Natural killer cell (primary cell): ENCODE results near the gene CASQ2. TPM values are rescaled to one million over a fixed set of nuclear protein-coding genes. Genes with fewer than 3 reads are reported as not detected.

ENCODE experiments used
- ATAC-seq, 3 donors: fragments of 150-1000 bp in 2 of 3; fragments of 200-7000 bp in 1 of 3; cut with Tn5 transposase; 1 replicate in 1 of 3; 2 replicates in 2 of 3; pipeline ENCODE4 v1.10.0; 2021; ENCODE audit warnings: mild to moderate bottlenecking in 2 of 3, moderate library complexity in 2 of 3
- DNase-seq, 2 donors: peaks; one replicate each; pipeline versions ENCODE4 v3.0.0 to v3.0.0-alpha.2; 2013 to 2021; ENCODE audit warnings: mixed read lengths in 1 of 2
- H3K27ac ChIP-seq: one replicate; pipeline ENCODE4 v1.5.1; 2013; ENCODE audit warnings: mild to moderate bottlenecking, low read length
- H3K27me3 ChIP-seq: one replicate; pipeline ENCODE4 v1.6.1; 2013; ENCODE audit warnings: low read length; ENCODE audit not compliant: control insufficient read depth, insufficient read depth
- H3K36me3 ChIP-seq: one replicate; pipeline ENCODE4 v1.6.1; 2013; ENCODE audit warnings: low read length; ENCODE audit not compliant: control insufficient read depth, insufficient read depth
- H3K4me1 ChIP-seq: one replicate; pipeline ENCODE4 v1.6.1; 2013; ENCODE audit warnings: low read length; ENCODE audit not compliant: control insufficient read depth, insufficient read depth
- H3K4me3 ChIP-seq: one replicate; pipeline ENCODE4 v1.5.1; 2013; ENCODE audit warnings: low read length
- H3K9me3 ChIP-seq: one replicate; pipeline ENCODE4 v1.6.1; 2013; ENCODE audit warnings: low read length; ENCODE audit not compliant: control insufficient read depth, insufficient read depth
- H3K27ac Mint-ChIP-seq, 2 donors: one replicate each; pipeline ENCODE4 v1.8.0; 2022; ENCODE audit warnings: mild to moderate bottlenecking in 2 of 2, mixed read lengths in 2 of 2, moderate library complexity in 1 of 2
- H3K27me3 Mint-ChIP-seq, 2 donors: one replicate each; pipeline ENCODE4 v1.8.0; 2022; ENCODE audit warnings: low read depth in 2 of 2, mixed read lengths in 2 of 2
- H3K36me3 Mint-ChIP-seq: one replicate; pipeline ENCODE4 v1.8.0; 2022; ENCODE audit warnings: mixed read lengths
- H3K4me1 Mint-ChIP-seq, 2 donors: one replicate each; pipeline ENCODE4 v1.8.0; 2022; ENCODE audit warnings: mixed read lengths in 2 of 2
- H3K4me3 Mint-ChIP-seq: one replicate; pipeline ENCODE4 v1.8.0; 2022; ENCODE audit warnings: mild to moderate bottlenecking, moderate library complexity, mixed read lengths
- H3K9me3 Mint-ChIP-seq, 2 donors: one replicate each; pipeline ENCODE4 v1.8.0; 2022; ENCODE audit warnings: mixed read lengths in 2 of 2
- CTCF ChIP-seq: fragments of 200-600 bp; IDR thresholded peaks from one replicate; pipeline ENCODE4 v1.8.0; 2022; ENCODE audit warnings: antibody characterized with exemption
- WGBS: methylation state at CpG from one replicate; pipeline ENCODE4 v1.1.7; 2013; ENCODE audit warnings: missing lambda C conversion rate; ENCODE audit not compliant: insufficient coverage; 5-methylcytosine and 5-hydroxymethylcytosine counted together
- intact Hi-C: fragments of 100-400 bp; cut with micrococcal nuclease; formaldehyde crosslinking; loops from one replicate; pipeline ENCODE4 v1.14.2; 2022
- total RNA-seq, 4 donors: library from RNA; stranded (reverse); fragments of 120-200 nt in 1 of 4; gene quantifications; one replicate each; pipeline versions ENCODE4 v1.2.3 to v1.2.4, GENCODE V29; 2013 to 2022

CASQ2 gene
- total RNA-seq, 3 donors from 2014 or later (not counting 1 experiment from before 2014, with no cell fraction given): not detected

GRCh38 chr1:115746021-115746690 lies 22.4 kb downstream of the CASQ2 start:
- intact Hi-C loops: no loop called here
- WGBS: 7% methylated on average over 3 of the region's 5 CpGs
- no peaks in the 10 kb centered on the region for H3K27me3 ChIP-seq
- no peak overlapping the region for H3K27ac Mint-ChIP-seq
- H3K36me3 Mint-ChIP-seq: no peaks in the 10 kb centered on the region
- no peaks in the 10 kb centered on the region for H3K9me3 Mint-ChIP-seq
- H3K9me3 ChIP-seq: no peaks in the 10 kb centered on the region
- H3K36me3 ChIP-seq: no peaks in the 10 kb centered on the region
- DNase-seq: no peak
- H3K27ac ChIP-seq: no peak overlapping the region
- no peak for TF ChIP-seq CTCF
- no peak overlapping the region for H3K4me3 ChIP-seq
- no peaks in the 10 kb centered on the region for H3K4me1 Mint-ChIP-seq
- H3K4me3 Mint-ChIP-seq: no peak overlapping the region
- no peak for ATAC-seq
- peaks cover 10 to 31% of the 10 kb centered on the region in 2 donors for H3K27me3 Mint-ChIP-seq
- no peaks in the 10 kb centered on the region for H3K4me1 ChIP-seq

- no peak for DNase-seq
- no peaks in the 10 kb centered on the region for H3K27me3 ChIP-seq
- H3K4me1 ChIP-seq: no peaks in the 10 kb centered on the region
- intact Hi-C loops: no loop called here
- no peak overlapping the region for H3K4me3 ChIP-seq
- H3K4me3 Mint-ChIP-seq: no peak overlapping the region
- H3K4me1 Mint-ChIP-seq: no peaks in the 10 kb centered on the region
- no peak overlapping the region for H3K27ac ChIP-seq
- no peak for ATAC-seq
- H3K27ac Mint-ChIP-seq: no peak overlapping the region
- H3K36me3 Mint-ChIP-seq: no peaks in the 10 kb centered on the region
- no peaks in the 10 kb centered on the region for H3K36me3 ChIP-seq
- H3K9me3 Mint-ChIP-seq: no peaks in the 10 kb centered on the region
- 69% methylated on average over 3 of the region's 3 CpGs for WGBS
- H3K27me3 Mint-ChIP-seq: peaks cover 14 to 34% of the 10 kb centered on the region in 2 donors
- TF ChIP-seq CTCF: no peak
- no peaks in the 10 kb centered on the region for H3K9me3 ChIP-seq
Observed at GRCh38 chr1:115744646-115745275, 23.8 kb downstream of the CASQ2 start.

GRCh38 chr1:115740811-115741210 lies 27.7 kb downstream of the CASQ2 start:
- no peaks in the 10 kb centered on the region for H3K4me1 Mint-ChIP-seq
- H3K36me3 Mint-ChIP-seq: no peaks in the 10 kb centered on the region
- Histone ChIP-seq H3K4me1 (no peaks in the 10 kb centered on the region), H3K27me3 (no peaks in the 10 kb centered on the region), H3K36me3 (no peaks in the 10 kb centered on the region), H3K27ac (no peak overlapping the region), H3K9me3 (no peaks in the 10 kb centered on the region), H3K4me3 (no peak overlapping the region)
- H3K27ac Mint-ChIP-seq: no peak overlapping the region
- no peak for DNase-seq
- WGBS: 71% methylated on average over 1 of the region's 1 CpG
- H3K4me3 Mint-ChIP-seq: no peak overlapping the region
- no peak for TF ChIP-seq CTCF
- H3K27me3 Mint-ChIP-seq: peaks cover 10 to 26% of the 10 kb centered on the region in 2 donors
- H3K9me3 Mint-ChIP-seq: no peaks in the 10 kb centered on the region
- intact Hi-C loops: no loop called here
- no peak for ATAC-seq
